H9 (cell line): ENCODE data around the gene ELMOD1. TPM values are rescaled to one million over a fixed set of nuclear protein-coding genes. Genes with fewer than 3 reads are reported as not detected.
A peak's percentile ranks its signal among the peaks of the same experiment; 100 is the strongest.

Experiments
- DNase-seq: peaks from one replicate; pipeline ENCODE4 v3.0.0-alpha.2; 2017
- H2AFZ ChIP-seq: one replicate; pipeline ENCODE4 v1.6.1; 2013; ENCODE audit warnings: mild to moderate bottlenecking, low read length, control low read depth, moderate library complexity
- H2AK5ac ChIP-seq: 2 replicates; pipeline ENCODE4 v1.6.1; 2013; ENCODE audit warnings: low read length, control low read depth, mixed read lengths; ENCODE audit not compliant: insufficient read length
- H2BK120ac ChIP-seq: one replicate; pipeline ENCODE4 v1.6.1; 2013; ENCODE audit warnings: low read depth, mild to moderate bottlenecking, low read length, control low read depth, inconsistent platforms; ENCODE audit not compliant: poor library complexity, severe bottlenecking
- H2BK12ac ChIP-seq: 2 replicates; pipeline ENCODE4 v1.6.1; 2013; ENCODE audit warnings: low read length, control low read depth, mixed read lengths, low read depth; ENCODE audit not compliant: insufficient read length
- H2BK15ac ChIP-seq: 2 replicates; pipeline ENCODE4 v1.6.1; 2013; ENCODE audit warnings: low read depth, low read length, control low read depth
- H2BK20ac ChIP-seq: one replicate; pipeline ENCODE4 v1.6.1; 2013; ENCODE audit warnings: low read depth, mild to moderate bottlenecking, low read length, control low read depth, inconsistent platforms; ENCODE audit not compliant: poor library complexity, severe bottlenecking
- H2BK5ac ChIP-seq: 2 replicates; pipeline ENCODE4 v1.6.1; 2013; ENCODE audit warnings: low read length, control low read depth, mixed read lengths; ENCODE audit not compliant: insufficient read length
- H3K14ac ChIP-seq: 2 replicates; pipeline ENCODE4 v1.6.1; 2013; ENCODE audit warnings: low read length, control low read depth; ENCODE audit not compliant: insufficient read depth
- H3K18ac ChIP-seq: 2 replicates; pipeline ENCODE4 v1.6.1; 2013; ENCODE audit warnings: low read depth, mild to moderate bottlenecking, mixed read lengths, low read length, control low read depth; ENCODE audit not compliant: insufficient read length
- H3K23ac ChIP-seq: 2 replicates; pipeline ENCODE4 v1.6.1; 2013; ENCODE audit warnings: low read length, control low read depth, mixed read lengths, low read depth; ENCODE audit not compliant: insufficient read length
- H3K23me2 ChIP-seq: 2 replicates; pipeline ENCODE4 v1.6.1; 2013; ENCODE audit warnings: low read depth, mild to moderate bottlenecking, mixed read lengths, low read length, control low read depth; ENCODE audit not compliant: insufficient read length, poor library complexity, severe bottlenecking
- H3K27ac ChIP-seq: 2 replicates; pipeline ENCODE4 v1.5.1; 2013; ENCODE audit warnings: low read length, control low read depth, mixed read lengths, low read depth; ENCODE audit not compliant: insufficient read length
- H3K27me3 ChIP-seq: 2 replicates; pipeline ENCODE4 v1.6.1; 2013; ENCODE audit warnings: low read length, control low read depth, inconsistent platforms; ENCODE audit not compliant: insufficient read depth
- H3K4ac ChIP-seq: 2 replicates; pipeline ENCODE4 v1.6.1; 2013; ENCODE audit warnings: low read depth, mild to moderate bottlenecking, control low read depth, inconsistent platforms, low read length, moderate library complexity
- H3K4me1 ChIP-seq: 2 replicates; pipeline ENCODE4 v1.6.1; 2013; ENCODE audit warnings: low read length, control low read depth, inconsistent platforms; ENCODE audit not compliant: insufficient read depth
- H3K4me2 ChIP-seq: 2 replicates; pipeline ENCODE4 v1.6.1; 2013; ENCODE audit warnings: low read length, control low read depth, mixed read lengths; ENCODE audit not compliant: insufficient read length, insufficient read depth
- H3K56ac ChIP-seq: 2 replicates; pipeline ENCODE4 v1.6.1; 2013; ENCODE audit warnings: low read depth, mild to moderate bottlenecking, mixed read lengths, low read length, control low read depth; ENCODE audit not compliant: insufficient read length
- H3K79me1 ChIP-seq: 2 replicates; pipeline ENCODE4 v1.6.1; 2013; ENCODE audit warnings: low read depth, mild to moderate bottlenecking, moderate library complexity, low read length, control low read depth, inconsistent platforms; ENCODE audit not compliant: insufficient read depth, poor library complexity, severe bottlenecking
- H3K79me2 ChIP-seq: 2 replicates; pipeline ENCODE4 v1.6.1; 2013; ENCODE audit warnings: low read length, control low read depth, inconsistent platforms; ENCODE audit not compliant: insufficient read depth
- H3K9ac ChIP-seq: 2 replicates; pipeline ENCODE4 v1.6.1; 2013; ENCODE audit warnings: low read length, control low read depth, mixed read lengths; ENCODE audit not compliant: insufficient read length; ENCODE audit errors: extremely low read depth
- H3K9me3 ChIP-seq: one replicate; pipeline ENCODE4 v1.6.1; 2013; ENCODE audit warnings: low read depth, low read length, inconsistent platforms; ENCODE audit not compliant: control insufficient read depth
- H3T11ph ChIP-seq: one replicate; pipeline ENCODE4 v1.6.1; 2013; ENCODE audit warnings: mild to moderate bottlenecking, low read length, control low read depth, inconsistent platforms
- H4K20me1 ChIP-seq: one replicate; pipeline ENCODE4 v1.6.1; 2013; ENCODE audit not compliant: control insufficient read depth, insufficient read length, insufficient read depth
- H4K5ac ChIP-seq: 2 replicates; pipeline ENCODE4 v1.6.1; 2013; ENCODE audit warnings: low read depth, mild to moderate bottlenecking, mixed read lengths, low read length, control low read depth; ENCODE audit not compliant: insufficient read length
- H4K8ac ChIP-seq: replicated peaks from 2 replicates; pipeline ENCODE4 v1.6.1; 2013; ENCODE audit warnings: low read length, control low read depth, mixed read lengths, low read depth; ENCODE audit not compliant: insufficient read length
- H4K91ac ChIP-seq: 2 replicates; pipeline ENCODE4 v1.6.1; 2013; ENCODE audit warnings: low read depth, mild to moderate bottlenecking, moderate library complexity, mixed read lengths, low read length, control low read depth; ENCODE audit not compliant: insufficient read length
- H3K27ac Mint-ChIP-seq, 3 experiments: 2 replicates in 2 of 3; 3 replicates in 1 of 3; pipeline ENCODE4 v1.8.0; 2020 to 2021; ENCODE audit warnings: mixed read lengths in 3 of 3, mild to moderate bottlenecking in 1 of 3, moderate library complexity in 1 of 3
- H3K27me3 Mint-ChIP-seq: 2 replicates; pipeline ENCODE4 v1.8.0; 2021; ENCODE audit warnings: low read depth, mild to moderate bottlenecking, moderate library complexity, mixed read lengths
- H3K36me3 Mint-ChIP-seq, 3 experiments: 2 replicates in 2 of 3; 3 replicates in 1 of 3; pipeline ENCODE4 v1.8.0; 2020 to 2021; ENCODE audit warnings: low read depth in 3 of 3, mixed read lengths in 3 of 3; ENCODE audit not compliant: insufficient read depth in 1 of 3
- H3K4me1 Mint-ChIP-seq, 2 experiments: 2 replicates each; pipeline ENCODE4 v1.8.0; 2020; ENCODE audit warnings: mixed read lengths in 2 of 2
- H3K4me3 Mint-ChIP-seq, 2 experiments: 2 replicates in 1 of 2; 3 replicates in 1 of 2; pipeline ENCODE4 v1.8.0; 2020 to 2021; ENCODE audit warnings: mild to moderate bottlenecking in 2 of 2, mixed read lengths in 2 of 2, moderate library complexity in 1 of 2
- H3K9me3 Mint-ChIP-seq, 2 experiments: 2 replicates in 1 of 2; 3 replicates in 1 of 2; pipeline ENCODE4 v1.8.0; 2020; ENCODE audit warnings: mild to moderate bottlenecking in 2 of 2, mixed read lengths in 2 of 2, moderate library complexity in 1 of 2
- WGBS: extraction: QIAGEN DNeasy Blood & Tissue Kit; methylation state at CpG from one replicate; pipeline ENCODE4 v1.1.7; 2013; ENCODE audit warnings: missing lambda C conversion rate, low lambda C conversion rate, mixed read lengths; ENCODE audit not compliant: insufficient read length; ENCODE audit errors: extremely low coverage; 5-methylcytosine and 5-hydroxymethylcytosine counted together
- total RNA-seq: library from RNA; stranded (reverse); gene quantifications from 2 replicates; pipeline ENCODE4 v1.2.1, GENCODE V29; 2021
- TF ChIP-seq, protein P1 (sequence below): fragments of 200-600 bp; sonication (generic); conservative IDR thresholded peaks from 3 replicates; pipeline ENCODE4 v1.8.0; 2021; ENCODE audit warnings: antibody characterized with exemption, mild to moderate bottlenecking

The ELMOD1 gene
- total RNA-seq, 1 experiment from 2014 or later: 0.61 TPM

DNA sequence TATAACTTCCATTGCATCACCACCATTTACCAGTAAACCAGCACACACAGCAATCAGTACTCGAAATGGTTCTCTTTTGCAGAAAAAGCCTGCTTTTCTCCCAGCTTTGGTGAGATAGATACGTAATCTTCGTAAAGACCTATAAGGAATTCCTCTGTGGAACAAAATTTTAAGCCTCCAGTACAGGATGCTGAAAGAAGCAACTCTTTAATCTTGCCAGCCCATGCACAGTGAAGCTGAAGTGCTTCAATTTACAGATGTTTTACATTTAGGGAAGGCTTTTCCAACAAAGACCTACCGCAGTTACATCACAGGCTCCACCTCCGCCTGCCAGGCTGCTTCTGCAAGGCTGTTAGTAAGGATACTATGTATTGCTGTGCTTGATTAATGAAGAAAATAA is 1.9 kb downstream of the ELMOD1 start:
- Histone ChIP-seq H2BK5ac (no peak overlapping the region), H2BK12ac (no peak overlapping the region), H3K23me2 (peaks cover 21% of the 10 kb centered on the region), H4K8ac (no peak overlapping the region), H3K9ac (no peak overlapping the region), H3K18ac (no peak overlapping the region), H3T11ph (no peak overlapping the region), H3K27me3 (peaks cover 32% of the 10 kb centered on the region), H4K91ac (no peak overlapping the region), H3K4me1 (peaks cover 7% of the 10 kb centered on the region; the same call in 1 of the 2 replicates), H3K4me2 (peak overlapping the region; percentile 73), H4K5ac (no peak overlapping the region), H3K56ac (no peak overlapping the region), H3K79me1 (no peaks in the 10 kb centered on the region), H3K14ac (no peak overlapping the region), H3K23ac (no peak overlapping the region), H4K20me1 (no peaks in the 10 kb centered on the region), H2AFZ (no peak overlapping the region), H2BK15ac (no peak overlapping the region), H3K4ac (no peak overlapping the region), H2BK120ac (no peak overlapping the region), H2BK20ac (no peak overlapping the region), H3K79me2 (no peaks in the 10 kb centered on the region), H3K9me3 (no peaks in the 10 kb centered on the region), H2AK5ac (no peak overlapping the region), H3K27ac (no peak overlapping the region)
- Mint-ChIP-seq H3K27ac (no peak overlapping the region), H3K36me3 (no peaks in the 10 kb centered on the region), H3K4me1 (peaks cover 28 to 36% of the 10 kb centered on the region in 2 experiments), H3K4me3 (peak overlapping the region in 1 of 2 experiments; percentile 90; a peak in 3 of 5 replicates), H3K9me3 (no peaks in the 10 kb centered on the region), H3K27me3 (peaks cover 75% of the 10 kb centered on the region)
- WGBS: no CpG with 5 or more reads among the region's 5 CpGs
- no peak for DNase-seq
- TF ChIP-seq, protein P1, sequence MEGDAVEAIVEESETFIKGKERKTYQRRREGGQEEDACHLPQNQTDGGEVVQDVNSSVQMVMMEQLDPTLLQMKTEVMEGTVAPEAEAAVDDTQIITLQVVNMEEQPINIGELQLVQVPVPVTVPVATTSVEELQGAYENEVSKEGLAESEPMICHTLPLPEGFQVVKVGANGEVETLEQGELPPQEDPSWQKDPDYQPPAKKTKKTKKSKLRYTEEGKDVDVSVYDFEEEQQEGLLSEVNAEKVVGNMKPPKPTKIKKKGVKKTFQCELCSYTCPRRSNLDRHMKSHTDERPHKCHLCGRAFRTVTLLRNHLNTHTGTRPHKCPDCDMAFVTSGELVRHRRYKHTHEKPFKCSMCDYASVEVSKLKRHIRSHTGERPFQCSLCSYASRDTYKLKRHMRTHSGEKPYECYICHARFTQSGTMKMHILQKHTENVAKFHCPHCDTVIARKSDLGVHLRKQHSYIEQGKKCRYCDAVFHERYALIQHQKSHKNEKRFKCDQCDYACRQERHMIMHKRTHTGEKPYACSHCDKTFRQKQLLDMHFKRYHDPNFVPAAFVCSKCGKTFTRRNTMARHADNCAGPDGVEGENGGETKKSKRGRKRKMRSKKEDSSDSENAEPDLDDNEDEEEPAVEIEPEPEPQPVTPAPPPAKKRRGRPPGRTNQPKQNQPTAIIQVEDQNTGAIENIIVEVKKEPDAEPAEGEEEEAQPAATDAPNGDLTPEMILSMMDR: no peak
